GM03348 (cell line): ENCODE data around the gene CCDC74B.
"Not testable (repeated sequence)": the region's sequence is repeated elsewhere in the genome, so short reads cannot be mapped to it uniquely, and the experiment has no call there.

ENCODE experiments used
- DNase-seq: peaks from one replicate; pipeline ENCODE4 v3.0.0; 2012; ENCODE audit warnings: low spot score

CCDC74B gene

DNA sequence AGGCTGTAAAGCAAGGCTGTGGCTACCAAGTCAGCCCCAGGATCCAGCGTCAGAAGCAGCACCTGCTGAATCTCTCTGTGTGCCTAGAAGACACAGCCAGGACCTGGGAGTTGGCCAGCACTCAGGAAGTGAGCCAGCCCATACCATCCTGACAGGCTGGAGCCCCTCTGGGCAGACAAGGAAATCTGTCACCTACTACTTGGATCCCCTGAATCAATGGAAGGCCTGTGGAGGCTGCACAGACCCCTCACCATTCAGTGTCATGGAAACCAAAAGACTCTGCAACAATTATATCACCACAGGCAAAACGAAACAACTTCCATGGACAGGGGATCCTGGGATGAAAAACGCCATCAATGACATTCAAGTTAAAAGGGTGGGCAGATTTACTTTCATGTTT, 21.7 kb upstream of the CCDC74B start:
- DNase-seq: not testable (repeated sequence)

DNA sequence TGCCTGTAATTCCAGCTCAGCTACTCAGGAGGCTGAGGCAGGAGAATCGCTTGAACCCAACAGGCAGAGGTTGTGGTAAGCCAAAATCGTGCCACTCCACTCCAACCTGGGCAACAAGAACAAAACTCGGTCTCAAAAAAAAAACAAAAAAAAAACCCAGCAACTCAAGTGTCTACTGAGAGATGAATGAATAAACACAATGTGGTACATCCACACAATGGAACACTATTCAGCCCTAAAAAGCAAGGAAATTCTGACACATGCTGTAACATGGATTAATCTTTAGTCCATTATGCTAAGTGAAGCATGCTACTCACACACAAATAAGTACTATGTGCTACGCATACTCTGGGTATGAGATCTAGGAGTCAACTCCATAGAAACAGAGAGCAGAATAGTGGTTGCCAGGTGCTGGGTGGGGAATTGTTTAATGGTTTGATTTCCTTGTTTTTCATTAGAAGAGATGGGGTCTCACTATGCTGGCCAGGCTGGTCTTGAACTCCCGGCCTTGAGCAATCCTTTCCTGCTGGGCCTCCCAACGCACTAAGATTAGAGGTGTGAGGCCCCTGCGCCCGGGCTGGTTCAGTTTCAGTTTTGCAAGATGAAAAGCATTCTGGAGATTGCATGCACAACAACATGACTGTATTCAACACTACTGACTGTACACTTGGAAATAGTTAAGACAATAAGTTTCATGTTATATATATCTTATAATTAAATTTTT, 20.5 kb upstream of the CCDC74B start:
- DNase-seq: no peak

DNA sequence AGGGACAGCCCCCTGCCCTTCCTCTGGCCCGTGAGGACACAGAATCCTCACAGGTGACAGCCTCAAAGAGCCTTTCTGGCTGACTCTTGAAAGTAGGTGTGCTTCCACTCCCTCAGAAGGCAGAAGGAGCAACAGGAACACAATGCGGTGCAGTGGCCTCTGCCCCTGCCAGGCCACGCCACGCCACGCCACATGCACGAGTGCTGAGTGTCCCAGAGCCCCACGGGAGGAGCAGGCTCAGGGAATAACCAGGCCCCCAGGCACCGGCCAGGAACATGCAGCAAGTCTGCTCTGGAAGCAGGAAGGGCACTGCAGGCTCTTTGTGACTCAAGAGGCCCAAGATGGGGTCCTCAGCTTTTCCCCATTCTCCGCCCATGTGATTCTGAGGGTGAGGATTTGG, 18.1 kb upstream of the CCDC74B start:
- no peak for DNase-seq

DNA sequence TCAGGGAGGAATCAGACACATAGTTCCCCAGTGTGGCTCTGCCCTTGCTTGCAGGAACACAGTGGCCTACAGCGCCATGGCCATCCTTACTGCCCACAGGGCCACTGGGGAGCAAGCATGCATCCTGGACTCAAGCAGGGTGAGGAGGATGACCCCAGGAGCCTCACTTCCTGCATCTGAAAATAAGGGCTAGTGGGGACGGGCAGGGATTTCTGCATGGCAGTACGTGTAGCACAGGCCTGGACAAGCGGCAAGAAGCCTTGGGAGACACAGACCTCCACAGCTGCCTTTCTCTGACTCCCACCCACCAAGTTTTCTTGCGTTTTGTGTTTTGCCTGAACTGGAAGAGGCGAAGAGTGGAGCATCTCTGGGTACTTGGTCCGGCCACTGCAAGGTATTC, 17.6 kb upstream of the CCDC74B start:
- DNase-seq: not testable (repeated sequence)

DNA sequence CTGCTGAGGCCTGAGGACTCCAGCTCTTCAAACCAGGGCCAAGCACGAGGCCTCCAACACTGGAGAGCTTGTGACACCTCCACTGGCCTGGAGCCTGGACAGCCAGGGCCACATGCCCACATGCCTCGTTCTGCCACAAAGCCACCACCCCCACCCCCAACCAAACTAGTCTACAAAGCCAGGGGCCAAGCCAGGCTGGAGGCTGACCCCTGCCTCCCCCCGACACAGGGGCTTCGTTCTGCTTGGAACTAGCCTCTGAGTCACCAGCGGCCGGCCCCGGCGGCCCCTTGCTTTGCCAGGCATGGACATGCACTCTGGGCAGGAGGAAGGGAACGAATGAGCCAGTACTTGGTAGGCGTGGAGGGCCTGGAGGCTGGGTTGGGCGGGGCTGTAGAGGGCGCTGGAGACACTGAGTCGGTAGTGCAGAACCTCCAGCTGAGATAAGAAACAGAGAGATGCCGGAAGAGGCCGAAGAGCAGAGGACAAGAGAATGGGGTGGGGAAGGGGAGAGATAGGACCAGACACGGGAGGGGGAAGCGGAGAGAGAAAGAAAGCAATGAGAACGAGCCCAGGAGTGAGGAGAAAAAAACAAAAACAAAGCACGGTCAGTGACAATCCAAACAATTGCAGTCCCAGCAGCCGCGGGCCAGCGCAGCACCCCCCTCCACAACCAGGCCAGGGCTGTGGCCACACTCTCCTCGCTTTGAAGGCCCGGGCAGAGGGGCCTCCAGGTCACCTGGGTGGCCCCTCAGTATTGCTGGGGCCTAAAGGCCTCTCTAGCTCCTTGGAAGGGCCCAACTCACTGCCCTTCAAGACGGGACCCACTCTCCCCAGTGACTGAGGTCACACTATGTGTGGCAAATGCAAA, 16.2 kb upstream of the CCDC74B start:
- not testable (repeated sequence) for DNase-seq

DNA sequence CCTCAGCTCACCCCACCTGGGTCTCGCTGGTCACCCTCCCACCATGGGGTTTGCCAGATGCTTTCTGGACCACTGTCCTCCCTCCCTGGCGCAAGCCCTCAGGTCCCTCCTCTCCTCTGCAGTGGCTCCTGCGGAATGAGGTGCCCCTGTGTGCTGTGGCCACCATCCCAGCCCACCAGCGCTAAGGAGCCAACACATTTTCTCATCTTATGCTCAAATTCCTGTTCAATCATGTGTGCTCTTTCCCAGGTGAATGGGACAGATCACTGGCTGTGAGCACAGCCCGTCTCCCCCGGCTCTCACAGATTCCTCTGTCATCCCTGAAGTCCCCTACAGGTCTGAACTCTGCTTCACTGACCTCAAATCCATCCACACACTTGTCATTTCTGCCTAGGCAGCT, 15.2 kb upstream of the CCDC74B start:
- no peak for DNase-seq

DNA sequence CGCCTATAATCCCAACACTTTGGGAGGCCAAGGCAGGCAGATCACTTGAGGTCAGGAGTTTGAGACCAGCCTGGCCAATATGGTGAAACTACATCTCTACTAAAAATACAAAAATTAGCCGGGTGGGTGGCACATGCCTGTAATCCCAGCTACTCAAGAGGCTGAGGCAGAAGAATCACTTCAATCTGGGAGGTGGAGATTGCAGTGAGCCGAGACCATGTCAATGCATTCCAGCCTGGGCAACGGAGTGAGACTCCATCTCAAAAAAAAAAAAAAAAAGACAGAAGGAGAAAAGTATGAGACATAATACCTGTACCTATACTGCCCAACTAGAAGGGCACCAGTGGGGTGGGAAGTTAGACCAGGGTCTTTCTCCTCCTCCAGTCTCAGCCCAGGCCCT, 14.5 kb upstream of the CCDC74B start:
- DNase-seq: not testable (repeated sequence)

DNA sequence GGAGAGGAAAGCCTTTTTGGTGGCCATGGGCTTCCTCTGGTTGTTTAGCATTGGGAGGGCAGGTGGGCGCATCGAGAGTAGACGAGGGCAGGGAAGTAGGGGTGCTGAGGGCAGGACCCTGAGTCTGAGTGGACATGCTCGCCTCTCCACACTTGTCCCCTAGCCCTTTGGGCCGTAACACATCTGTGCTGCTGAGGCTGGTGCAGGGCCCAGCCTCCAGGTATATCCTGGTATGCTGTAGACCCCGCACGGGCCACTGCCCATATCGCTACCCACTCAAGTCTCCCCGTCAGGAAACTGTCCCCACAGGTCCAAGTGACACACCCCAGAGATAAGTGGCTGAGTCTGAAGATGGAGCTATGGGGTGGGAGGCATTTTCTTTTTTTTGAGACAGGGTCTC, 13.7 kb upstream of the CCDC74B start:
- DNase-seq: no peak

DNA sequence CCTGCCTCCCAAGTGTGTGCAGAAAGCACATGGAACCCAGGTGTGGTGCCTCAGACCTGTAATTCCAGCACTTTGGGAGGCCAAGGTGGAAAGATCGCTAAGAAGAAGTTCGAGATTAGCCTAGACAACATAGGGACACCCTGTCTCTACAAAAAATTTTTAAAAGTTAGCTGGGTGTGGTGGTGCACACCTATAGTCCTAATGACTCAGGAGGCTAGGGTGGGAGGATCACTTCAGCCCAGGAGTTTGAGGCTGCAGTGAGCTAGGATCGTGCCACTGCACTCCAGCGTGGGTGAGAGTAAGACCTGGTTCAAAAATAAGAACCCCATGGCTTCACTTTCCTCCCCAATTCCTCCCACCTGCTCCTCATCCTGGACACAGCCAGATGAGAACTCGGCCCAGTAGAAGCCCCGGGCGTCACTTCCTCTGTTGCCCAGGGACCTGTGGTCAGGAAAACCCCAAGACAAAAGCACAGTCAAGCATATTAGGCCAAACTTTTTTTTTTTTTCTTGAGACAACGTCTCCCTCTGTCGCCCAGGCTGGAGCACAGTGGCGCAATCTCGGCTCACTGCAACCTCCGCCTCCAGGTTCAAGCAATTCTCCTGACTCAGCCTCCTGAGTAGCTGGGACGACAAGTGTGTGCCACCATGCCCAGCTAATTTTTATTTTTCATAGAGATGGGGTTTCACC, 13.1 kb upstream of the CCDC74B start:
- DNase-seq: not testable (repeated sequence)

DNA sequence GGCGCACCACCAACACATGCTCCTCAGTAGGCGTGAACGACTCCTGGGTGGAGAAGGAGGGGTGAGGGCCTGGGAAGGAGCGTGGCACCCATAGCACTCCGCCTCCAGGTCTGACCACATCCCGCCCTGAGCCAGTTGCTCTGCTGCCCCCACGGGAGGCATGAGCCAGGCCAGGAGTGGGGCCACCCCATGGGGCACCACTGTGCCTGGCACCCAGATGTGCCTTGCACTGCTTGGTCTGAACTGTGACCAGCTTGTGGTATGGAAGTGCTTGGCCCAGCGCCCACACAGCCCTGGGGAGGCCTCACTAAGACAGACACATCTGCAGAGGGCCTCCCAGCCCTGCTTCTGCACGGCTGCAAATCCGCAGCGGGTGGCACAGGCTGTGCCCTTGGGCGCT, 12.4 kb upstream of the CCDC74B start:
- DNase-seq: not testable (repeated sequence)

DNA sequence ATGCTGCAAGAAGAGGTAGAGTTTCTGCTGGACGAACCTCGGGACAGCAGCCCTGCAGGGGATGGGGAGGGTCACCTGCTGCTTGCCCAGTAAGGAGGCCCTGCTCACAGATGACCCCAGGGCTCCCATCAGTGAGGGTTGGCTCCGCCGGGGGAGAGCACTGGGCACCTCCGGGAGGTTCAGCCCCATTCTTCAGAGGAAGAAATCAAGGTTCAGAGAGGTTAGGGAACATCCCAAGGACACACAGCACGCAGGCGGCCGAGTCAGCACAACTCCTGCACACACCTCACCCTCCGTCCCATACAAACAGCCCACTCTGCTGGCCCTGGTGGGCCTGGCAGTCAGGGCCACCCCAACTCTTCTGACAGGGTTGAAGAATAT, 11.7 kb upstream of the CCDC74B start:
- DNase-seq: no peak

DNA sequence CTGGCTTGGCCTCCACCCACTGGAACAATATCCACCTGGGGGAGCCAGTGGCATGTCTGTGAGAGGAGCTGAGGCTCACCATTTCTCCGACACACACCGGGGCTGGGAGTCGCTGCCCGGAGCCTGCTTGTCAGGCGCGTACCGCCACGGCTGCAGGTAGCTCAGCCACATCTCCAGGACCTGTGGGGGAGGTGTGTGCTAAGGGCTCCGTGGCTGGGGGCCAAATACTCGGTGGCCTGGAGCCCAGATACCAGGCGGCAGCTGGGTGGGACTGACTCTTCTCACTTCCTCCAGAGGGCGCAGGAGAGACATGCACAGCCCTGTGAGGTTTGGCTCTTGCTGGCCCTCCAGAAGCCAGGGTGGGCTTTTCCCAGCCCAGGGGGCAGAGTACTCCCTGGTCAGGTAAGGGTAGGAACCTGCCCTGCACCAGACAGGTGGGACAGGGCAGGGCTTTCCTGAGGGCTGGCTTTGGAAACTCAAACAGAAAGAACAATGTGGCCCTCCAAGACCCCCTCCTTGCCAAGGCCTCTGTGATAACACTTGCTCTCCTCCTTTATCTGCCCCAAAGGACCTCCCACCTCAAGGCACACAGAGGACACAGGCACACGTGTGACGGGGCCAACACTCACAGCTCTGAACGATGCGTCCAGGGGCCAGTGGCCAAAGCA, 11.2 kb upstream of the CCDC74B start:
- DNase-seq: peak; percentile 43

DNA sequence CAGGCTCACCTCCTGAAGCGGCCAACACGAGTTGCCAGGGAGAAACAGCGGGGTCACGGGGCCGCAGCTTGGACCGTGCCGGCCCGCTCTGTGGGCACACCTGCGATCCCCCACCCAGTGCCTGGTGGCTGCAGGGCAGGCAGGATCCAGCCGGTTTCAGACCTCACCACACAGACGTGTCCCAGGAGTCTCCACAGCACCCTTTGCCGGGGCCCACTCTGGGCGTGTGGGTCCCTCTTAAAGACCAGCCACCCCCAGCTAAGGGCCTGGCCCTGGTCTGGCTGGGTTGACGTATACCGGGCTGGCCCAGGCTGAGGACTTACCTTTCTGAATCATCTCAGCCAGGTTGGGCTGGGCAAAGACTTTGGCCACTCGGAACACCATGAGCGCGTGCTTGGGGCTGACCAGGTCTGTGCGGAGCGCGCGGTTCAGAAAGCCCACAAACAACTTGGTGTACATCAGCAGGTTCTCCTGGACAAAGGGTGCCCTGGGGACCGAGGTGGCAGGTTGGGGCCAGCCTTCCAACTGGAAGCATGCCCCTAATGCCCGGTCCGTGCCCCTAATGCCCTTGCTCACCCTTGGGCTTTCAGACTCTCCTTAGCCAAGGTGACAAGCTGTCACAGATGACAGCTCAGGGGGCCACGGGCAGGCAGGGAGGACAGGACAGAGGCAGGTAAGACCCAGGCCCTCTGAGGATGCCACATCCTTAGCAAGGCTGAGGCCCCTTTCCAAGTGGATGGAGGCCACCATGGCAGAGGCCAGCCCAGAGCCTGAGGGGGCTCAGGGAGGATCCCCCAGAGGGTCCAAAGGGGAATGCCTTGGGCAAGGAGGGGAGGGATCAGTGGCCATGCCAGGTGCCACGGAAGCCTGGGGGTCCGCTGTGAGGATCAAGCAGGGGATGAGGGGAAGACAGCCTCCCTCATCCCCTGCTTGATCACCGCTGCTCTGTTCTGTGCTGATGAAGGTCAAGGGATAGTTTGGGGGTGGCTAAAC, 10.2 kb upstream of the CCDC74B start:
- no peak for DNase-seq

DNA sequence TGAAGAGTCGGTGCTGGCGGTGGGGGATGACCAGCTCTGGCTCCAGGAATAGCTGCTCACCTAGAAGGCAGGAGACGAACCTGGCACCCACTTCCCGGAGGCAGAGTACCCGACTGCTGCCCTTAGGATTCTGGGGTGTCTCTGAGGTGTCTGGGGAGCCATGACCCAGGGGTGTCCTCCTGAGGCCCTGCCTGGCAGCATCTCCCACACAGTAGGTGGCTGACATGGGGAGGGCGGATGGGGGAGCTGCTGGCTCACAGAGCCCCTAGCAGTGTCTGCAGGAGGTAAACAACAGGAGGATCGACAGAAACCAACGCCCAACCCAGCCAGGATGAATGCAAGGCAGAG, 9.5 kb upstream of the CCDC74B start:
- DNase-seq: not testable (repeated sequence)

DNA sequence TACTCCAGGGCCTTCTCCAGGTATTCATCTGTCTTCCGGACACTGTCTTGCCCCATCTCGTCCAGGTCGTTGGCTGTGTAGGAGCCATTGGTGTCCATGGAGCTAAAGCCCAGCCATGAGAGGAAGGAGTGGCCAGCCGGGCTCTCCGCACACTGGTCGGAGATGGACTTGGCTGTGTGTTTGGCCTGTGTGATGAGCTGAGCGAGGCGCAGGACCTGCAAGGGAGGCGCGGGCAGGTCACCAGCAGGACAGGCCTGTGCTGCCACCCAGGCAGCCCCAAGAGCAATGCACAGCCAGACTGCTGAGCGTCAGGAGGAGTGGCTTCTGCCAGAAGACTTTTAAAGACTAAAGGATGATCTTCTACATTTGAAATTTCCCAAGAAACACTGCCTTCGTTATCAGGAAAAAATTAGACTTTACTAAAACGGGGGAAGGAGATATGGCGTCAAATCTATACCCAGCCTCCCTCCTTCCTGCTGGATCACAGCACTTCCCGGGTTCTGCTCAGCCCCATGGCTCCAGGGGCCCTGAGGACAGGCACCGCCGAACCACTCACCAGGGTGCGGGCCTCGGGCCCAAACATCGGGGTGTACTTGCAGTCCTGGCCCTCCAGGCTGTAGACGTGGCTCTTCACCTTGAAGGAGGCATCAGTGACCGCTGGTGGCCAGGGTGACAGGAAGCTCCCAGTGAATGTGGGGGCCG, 9.0 kb upstream of the CCDC74B start:
- not testable (repeated sequence) for DNase-seq

DNA sequence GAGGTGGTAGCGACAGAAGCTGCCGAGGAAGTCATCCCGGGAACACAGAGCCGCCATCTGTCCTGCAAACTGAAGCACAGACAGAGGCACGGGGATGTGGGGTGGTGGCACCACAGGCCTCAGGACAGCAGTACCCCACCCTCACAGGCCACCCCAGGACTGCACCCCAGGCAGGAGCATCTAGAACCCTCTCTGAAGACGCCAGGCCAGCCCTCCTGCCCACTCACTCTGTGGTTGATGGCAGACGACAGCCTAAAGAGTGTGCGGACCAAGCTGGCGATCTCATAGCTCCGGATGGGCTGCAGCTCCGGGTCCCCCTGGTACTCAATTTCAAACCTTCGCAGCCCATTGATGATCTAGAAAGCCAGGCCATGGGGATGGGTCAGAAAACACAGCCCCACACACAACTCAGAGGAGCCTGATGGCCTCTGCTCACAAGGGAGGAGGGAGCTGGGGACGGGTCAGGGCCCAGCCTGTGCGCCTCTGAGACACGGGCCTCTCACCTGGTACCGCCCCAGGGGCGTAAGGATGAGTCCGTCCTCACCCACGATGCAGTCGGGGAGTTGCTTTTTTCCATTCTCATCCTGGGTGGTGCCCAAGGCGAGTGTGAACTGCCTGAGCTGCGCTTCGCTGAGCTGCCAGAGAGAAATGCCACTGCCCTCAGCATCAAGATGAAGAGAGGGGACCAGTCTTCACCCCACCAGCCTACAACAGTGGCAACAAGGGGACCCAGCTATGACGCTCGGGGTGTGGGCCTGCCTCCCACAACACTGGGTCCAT, 8.1 kb upstream of the CCDC74B start:
- no peak for DNase-seq

DNA sequence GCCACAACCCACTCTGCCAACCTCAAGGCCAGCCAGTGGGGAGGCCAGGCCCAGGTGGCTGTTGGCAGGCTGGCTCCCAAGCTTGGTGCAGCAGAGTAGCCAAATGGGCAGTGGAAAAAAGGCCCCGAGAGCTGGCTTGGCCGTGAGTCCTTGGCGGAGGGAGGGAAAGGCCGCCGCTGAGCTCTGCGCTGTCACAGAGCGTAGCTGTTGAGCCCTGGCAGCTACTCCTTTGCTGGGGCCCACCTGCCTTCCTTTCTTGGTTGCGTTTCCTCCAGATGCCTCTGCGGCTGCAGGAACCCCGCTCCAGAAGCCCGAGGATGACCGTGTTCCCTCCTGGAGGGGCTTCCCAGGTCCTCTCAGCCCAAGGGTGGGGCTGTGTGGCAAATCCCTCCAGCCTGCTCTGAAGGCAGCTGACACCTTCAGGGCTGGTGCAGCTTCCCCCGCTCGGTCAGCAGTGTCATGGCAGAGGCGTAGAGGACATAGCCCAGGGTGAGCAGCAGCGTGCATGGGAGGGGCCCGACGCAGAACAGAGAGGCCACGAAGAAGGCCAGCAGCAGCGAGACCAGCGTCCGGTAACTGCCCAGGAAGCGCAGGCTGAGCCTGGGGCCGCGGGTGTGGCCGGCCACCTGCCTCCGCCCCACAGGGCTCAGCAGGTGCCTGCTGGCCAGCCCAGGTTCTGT, 7.4 kb upstream of the CCDC74B start:
- DNase-seq: not testable (repeated sequence)

DNA sequence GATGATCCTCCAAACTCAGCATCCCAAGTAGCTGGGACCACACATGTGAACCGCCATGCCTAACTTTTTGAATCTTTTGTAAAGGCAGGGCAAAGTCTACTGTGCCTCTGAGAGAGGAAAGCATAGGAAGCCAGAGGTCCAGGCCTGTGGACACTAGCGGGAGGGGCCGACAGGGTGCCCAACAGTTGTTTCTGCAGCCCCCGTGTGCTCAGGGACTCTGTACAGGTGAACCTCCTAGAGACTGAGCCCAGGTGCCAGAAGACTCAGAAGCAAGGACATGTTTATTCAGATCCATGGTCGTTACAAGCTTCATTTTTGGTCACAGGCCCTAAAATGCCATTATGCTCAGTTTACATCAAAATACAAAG, 6.2 kb upstream of the CCDC74B start:
- DNase-seq: not testable (repeated sequence)
